ENCODE measurements around the gene SSC4D.
"Not testable (repeated sequence)": the region's sequence is repeated elsewhere in the genome, so short reads cannot be mapped to it uniquely, and the experiment has no call there.

SSC4D gene

GRCh38 chr7:76409537-76409936 is at the start of gene SSC4D:
Gene SSC4D (minus strand): TSS chr7:76409697. CDS start chr7:76404439, 5,258 bp downstream.
- DNase-seq: no peak

- DNase-seq: not testable (repeated sequence)
Observed at GRCh38 chr7:76458504-76458903, 49.0 kb upstream of the SSC4D start.

GRCh38 chr7:76457017-76457416 is 47.5 kb upstream of the SSC4D start:
- DNase-seq: not testable (repeated sequence)

- not testable (repeated sequence) for DNase-seq
Observed at GRCh38 chr7:76445577-76446008, 36.1 kb upstream of the SSC4D start.

- DNase-seq: not testable (repeated sequence)
Observed at GRCh38 chr7:76443846-76444245, 34.3 kb upstream of the SSC4D start.

- DNase-seq: not testable (repeated sequence)
Observed at GRCh38 chr7:76442664-76443446, 33.4 kb upstream of the SSC4D start.

GRCh38 chr7:76441792-76442191 is 32.3 kb upstream of the SSC4D start:
- DNase-seq: not testable (repeated sequence)

- not testable (repeated sequence) for DNase-seq
Observed at GRCh38 chr7:76440404-76440803, 30.9 kb upstream of the SSC4D start.

- not testable (repeated sequence) for DNase-seq
Observed at GRCh38 chr7:76439120-76439888, 29.8 kb upstream of the SSC4D start.

- DNase-seq: peak; percentile 57
Observed at GRCh38 chr7:76437873-76438272, 28.4 kb upstream of the SSC4D start.

GRCh38 chr7:76430836-76431235 is 21.3 kb upstream of the SSC4D start:
- DNase-seq: no peak

GRCh38 chr7:76430211-76430610 is 20.7 kb upstream of the SSC4D start:
- no peak for DNase-seq

- no peak for DNase-seq
Observed at GRCh38 chr7:76428868-76429805, 19.6 kb upstream of the SSC4D start.

GRCh38 chr7:76428149-76428823 is 18.8 kb upstream of the SSC4D start:
- DNase-seq: no peak

- DNase-seq: no peak
Observed at GRCh38 chr7:76427635-76428034, 18.1 kb upstream of the SSC4D start.

GRCh38 chr7:76426246-76426645 is 16.7 kb upstream of the SSC4D start:
- no peak for DNase-seq

- DNase-seq: not testable (repeated sequence)
Observed at GRCh38 chr7:76425558-76425957, 16.1 kb upstream of the SSC4D start.

- no peak for DNase-seq
Observed at GRCh38 chr7:76425156-76425555, 15.7 kb upstream of the SSC4D start.

GRCh38 chr7:76424413-76425111 is 15.1 kb upstream of the SSC4D start, which contains the start of gene ZP3:
Gene ZP3 (plus strand): TSS chr7:76424950. CDS start chr7:76424965, 15 bp downstream.
- DNase-seq: peak; percentile 29

GRCh38 chr7:76423666-76424412 is 14.3 kb upstream of the SSC4D start:
- DNase-seq: no peak

- DNase-seq: not testable (repeated sequence)
Observed at GRCh38 chr7:76421097-76421496, 11.6 kb upstream of the SSC4D start.

Data from NCI-H2107 (cell line).